GM04504 (cell line): ENCODE measurements around the gene VAV1.
"Not testable (repeated sequence)": the region's sequence is repeated elsewhere in the genome, so short reads cannot be mapped to it uniquely, and the experiment has no call there.

Source experiments
- DNase-seq: peaks from one replicate; pipeline ENCODE4 v3.0.0-alpha.2; 2012; ENCODE audit warnings: low read depth

The VAV1 gene

DNA sequence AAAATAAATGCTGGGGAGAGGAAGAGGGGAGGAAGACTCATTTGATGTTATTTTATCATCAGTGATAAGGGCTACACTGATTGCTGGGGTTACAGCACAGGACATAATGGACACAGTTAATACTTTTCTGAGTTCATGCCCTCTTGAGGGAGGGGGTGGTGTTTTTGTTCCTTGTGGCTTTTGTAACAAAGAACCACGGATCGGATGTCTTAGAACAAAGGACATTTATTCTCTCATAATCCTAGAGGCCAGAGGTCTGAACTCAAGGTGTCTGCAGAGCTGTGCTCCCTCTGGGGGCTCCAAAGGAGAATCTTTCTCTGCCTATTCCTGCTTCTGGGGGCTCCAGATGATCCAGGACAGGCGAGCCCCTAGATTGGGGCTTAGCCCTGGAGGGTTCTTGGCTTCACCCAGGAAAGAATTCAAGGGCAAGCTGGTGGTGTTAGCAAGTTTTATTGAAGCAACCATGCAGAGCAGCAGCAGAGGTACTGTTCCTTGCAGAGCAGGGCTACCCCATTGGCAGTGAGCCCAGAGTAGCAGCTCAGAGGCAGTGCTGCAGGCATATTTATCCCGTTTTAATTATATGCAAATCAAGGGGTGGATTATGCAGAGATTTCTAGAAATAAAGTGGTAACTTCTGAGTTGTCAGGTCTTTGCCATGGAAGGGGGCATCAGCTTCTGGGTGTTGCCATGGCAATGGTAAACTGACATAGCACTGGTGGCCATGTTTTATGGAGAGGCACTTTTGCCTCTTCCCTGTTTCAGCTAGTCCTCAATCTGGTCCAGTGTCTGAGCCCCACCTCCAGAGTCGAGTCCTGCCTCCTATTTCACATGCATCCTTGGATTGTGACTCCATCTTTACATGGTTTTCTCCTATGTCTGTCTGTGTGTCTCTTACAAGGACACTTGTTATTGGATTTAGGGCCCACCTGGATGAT, 18.0 kb downstream of the VAV1 start:
- DNase-seq, result no peak

DNA sequence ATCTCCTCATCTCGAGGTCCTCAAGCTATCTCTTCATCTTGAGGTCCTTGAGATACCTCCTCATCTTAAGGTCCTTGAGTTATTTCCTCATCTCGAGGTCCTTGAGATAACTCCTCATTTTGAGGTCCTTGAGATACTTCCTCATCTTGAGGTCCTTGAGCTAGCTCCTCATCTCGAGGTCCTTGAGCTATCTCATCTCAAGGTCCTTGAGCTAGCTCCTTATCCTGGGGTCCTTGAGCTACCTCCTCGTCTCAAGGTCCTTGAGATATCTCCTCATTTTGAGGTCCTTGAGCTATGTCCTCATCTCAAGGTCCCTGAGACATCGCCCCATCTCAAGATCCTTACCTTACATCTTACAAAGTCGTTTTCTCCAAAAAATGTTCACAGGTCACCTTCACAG, 18.7 kb downstream of the VAV1 start:
- no peak for DNase-seq

DNA sequence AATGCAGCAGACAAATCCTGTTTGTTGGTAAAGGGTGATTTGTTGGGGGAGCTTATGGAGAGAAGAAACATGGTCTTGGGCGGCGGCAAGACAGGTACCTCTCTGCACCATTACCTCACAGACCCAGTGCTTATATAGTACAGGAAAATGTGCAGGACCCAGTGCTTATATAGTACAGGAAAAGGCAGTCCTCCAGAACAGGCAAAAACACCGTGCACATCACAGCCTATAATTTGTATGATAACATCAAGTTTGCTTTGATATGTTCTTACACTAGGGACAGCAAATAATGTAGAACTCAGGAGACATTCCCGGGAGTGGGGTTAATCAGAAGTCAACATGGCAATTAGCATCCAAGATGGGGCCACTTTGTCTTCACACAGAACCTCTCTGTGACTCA, 20.9 kb downstream of the VAV1 start:
- DNase-seq, result no peak

DNA sequence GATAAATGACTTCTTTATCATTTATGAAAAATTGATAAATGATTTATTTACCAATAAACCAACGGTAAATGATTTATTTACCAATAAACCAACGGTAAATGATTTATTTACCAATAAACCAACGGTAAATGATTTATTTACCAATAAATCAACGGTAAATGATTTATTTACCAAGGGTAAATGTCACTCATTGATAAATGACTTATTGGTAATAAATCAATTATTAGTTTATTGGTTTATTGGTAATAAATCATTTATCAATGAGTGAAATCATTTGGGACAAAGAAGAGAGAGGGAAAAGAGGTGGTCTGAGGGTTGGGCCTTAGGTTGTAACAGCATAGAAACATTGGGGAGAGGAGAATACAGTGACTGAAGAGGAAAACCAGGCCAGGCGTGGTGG, 21.5 kb downstream of the VAV1 start:
- no peak for DNase-seq

DNA sequence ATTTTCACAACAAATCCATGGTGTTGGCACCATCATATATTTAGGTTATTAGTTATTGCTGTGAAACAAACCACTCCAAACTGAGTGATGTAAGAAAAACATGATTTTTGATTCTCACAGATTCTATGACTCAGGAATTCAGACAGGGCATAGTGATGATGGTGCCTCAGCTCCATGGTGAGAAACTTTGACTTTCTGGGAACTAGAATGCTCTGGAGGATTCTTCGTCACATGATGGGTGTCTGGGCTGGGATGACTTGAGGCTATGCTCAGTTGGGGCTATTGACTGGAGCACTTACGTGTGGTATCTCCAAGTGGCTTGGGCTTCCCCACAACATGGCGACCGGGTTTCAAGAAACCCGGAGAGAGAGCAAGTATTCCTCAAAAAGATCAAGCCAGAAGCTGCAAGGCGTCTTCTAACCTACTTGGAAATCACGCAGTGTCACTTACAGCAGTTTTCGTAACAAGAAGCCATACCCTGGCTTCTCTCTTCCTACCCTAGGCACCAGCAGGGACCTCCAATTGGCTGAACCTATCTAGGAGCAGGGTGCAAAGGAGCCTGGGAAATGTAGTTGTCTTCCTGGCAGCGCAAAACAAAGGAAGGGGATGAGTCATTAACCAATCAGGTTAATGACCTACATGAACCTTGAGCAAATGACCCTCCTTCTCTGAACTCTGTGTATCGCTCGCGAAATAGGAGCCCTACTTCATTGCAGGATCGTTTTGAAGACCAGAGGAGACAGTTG, 22.4 kb downstream of the VAV1 start:
- DNase-seq, result no peak

DNA sequence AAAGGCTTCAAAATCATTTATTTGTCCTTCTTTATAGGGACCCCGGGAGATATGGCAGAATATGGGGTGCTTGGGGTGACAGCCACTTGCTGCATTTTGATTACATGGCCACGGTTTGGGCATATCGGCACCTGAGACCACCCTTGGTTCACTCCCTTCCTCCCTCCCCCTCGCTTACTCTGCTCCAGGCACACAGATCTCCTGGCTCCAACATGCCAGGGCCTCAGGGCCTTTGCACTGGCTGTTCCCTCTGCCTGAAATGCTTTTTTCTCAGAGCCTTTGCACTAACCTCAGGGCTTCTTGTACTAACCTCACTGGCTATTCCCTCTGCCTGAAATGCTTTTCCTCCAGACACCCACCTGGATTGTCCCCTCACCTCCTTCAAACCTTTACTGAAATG, 23.8 kb downstream of the VAV1 start:
- no peak for DNase-seq

DNA sequence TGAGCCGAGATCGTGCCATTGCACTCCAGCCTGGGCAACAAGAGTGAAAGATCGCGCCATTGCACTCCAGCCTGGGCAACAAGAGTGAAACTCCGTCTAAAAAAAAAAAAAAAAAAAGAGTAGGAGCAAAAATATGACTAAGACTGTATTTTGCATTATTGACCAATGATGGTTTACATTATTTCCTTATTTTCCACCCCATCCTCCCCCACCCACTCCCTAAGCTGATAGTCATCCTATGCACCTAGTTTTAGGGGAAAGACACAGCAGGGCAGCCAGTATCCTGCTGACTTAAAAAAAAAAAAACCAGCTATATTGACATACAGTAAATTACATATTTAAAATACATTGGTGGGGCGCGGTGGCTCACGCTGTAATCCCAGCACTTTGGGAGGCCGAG, 25.1 kb downstream of the VAV1 start:
- no peak for DNase-seq

DNA sequence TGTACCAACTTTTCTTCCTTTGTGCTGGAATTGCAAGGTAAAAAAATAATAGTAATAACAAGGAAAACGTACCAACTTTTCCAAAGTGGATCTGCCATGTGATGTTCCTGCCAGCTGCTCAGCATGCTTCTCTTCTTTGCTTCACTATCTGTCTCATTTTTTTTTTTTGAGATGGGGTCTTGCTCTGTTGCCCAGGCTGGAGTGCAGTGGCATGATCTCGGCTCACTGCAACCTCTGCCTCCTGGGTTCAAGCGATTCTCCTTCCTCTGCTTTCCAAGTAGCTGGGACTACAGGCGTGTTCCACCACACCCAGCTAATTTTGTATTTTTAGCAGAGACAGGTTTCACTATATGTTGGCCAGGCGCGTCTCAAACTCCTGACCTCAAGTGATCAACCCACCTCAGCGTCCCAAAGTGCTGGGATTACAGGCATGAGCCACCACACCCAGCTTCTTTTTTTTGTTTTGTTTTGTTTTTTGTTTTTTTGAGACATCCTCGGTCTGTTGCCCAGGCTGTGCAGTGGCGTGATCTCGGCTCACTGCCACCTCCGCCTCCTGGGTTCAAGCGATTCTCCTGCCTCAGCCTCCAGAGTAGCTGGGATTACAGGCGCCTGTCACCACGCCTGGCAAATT, 27.8 kb downstream of the VAV1 start:
- not testable (repeated sequence) for DNase-seq

DNA sequence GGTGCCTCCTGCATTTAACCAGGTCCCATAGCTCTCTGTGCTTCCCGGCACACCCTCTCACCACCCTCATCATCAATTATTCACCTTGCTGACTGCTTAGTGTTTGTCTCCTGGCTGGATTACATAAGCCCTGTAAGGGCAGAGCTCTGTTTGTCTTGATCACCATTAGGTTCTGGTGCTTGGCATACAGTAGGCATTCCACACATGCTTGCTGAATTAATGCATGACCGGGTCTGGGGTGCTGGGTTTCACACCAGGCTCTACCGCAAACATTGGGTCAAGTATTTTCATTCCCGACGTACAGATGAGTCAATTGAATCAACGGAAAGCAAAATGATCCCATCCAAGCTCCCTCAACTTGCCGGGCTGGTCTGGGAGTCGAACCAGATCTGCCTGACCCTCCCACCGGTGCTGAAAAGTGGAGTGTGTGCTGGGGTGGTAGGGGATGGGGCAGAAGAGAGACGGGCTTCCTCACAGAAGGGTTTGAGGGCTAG, 28.5 kb downstream of the VAV1 start:
- DNase-seq, result peak; percentile 7

DNA sequence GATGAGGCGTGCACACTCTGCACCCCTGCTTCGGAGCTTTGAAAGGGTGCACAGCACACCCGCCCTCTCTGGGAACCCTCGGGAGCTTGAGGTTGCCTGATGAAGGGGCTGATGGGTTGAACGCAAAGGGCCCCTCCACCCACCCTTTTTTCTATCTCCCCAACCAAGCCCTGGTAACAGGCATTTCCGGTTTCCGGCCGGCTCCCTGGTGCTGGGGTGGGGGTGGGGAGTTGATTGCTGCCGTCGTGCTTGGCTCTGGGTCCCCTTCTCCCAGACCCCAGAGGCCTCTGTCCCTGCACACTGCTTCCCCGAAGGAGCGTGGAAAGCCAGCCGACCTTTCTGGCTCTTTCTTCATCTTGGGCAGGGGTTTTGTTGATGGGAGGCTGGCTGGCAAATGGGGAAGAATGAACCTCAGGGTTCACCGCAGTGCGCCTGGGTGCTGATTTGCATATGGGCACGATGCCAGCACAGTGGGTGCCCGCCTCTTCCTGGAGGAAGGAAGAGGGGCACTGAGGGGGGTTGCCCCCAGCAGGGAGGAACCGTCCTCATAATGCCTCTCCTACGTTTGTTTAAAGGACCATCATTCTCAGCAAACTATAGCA, 29.1 kb downstream of the VAV1 start:
- DNase-seq, result no peak

DNA sequence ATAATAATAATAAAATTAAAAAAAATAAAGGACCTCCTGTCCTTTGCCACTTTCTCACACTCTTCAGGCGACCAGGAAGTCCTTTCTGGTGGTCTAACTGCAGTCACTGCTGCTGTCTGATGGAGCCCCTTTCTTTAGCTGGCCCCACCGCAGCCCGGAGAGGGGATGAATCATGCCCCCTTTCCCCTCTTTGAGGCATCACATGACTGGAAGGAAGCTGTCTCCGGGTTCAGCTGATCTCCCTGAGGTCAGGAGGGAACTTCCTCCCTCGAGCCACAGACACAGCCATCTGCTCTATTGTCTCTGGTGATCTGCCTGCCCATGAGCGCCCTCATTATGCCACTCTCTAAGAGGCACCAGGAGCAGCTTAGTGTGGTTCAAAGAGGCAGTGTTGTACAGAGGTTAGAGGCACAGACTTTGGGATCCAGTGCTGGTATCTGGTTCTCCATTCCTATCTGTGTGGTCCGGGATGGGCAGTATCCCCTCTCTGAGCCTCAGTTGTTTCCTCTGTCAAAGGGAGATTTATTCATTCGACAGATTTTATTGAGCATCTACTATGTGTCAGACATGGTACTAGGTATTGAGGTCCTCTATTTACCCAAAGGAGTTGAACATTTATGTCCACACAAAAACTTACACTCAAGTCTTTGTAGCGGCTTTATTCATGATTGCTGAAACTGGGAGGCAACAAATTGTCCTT, 30.0 kb downstream of the VAV1 start:
- DNase-seq, result no peak

DNA sequence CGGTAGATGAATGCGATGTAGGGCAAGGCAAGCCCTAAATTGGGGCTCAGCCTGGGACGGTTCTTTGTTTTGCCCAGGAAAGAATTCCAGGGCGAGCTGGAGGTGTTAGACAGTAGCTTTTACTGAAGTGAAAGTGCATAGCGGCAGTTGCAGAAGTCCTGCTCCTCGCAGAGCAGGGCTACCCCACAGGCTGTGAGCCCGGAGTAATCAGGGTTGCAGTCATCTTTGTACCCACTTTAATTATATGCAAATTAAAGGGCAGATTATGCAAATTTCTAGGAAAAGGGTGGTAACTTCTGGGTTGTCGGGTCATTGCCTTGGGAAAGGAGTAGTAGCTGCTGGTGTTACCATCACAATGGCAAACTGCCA, 30.5 kb downstream of the VAV1 start:
- DNase-seq, result no peak

DNA sequence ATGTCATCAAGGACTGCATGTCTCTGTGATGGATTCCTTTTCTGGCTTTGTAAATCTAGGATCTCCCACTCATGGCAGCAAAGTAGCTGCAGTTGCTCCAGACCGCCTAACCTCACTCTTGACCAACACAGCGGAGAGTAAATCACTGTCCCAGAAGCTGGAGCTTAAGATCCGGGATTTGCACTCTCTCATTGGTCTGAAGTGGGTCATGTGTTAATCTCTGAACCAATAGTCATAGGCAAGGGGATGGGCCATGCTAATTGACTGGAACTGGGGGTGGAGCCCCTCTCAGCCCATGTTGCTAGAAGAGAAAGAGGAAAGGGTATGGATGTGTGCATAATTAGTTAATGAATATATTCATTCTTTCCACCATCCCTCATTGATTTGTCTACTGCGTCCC, 34.0 kb downstream of the VAV1 start:
- no peak for DNase-seq

DNA sequence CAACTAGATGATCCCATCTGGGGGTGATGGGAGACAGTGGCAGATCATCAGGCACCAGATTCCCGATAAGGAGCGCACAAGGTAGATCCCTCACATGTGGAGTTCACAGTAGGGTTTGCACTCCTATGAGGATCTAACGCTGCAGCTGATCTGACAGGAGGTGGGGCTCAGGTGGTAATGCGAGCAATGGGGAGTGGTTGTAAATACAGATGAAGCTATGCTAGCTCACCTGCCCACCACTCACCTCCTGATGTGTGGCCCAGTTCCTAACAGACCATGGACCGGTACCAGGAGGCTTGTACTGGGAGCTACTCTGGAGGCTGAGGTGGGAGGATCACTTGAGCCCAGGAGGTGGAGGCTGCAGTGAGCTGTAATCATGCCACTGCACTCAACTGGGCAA, 34.8 kb downstream of the VAV1 start:
- DNase-seq, result no peak

DNA sequence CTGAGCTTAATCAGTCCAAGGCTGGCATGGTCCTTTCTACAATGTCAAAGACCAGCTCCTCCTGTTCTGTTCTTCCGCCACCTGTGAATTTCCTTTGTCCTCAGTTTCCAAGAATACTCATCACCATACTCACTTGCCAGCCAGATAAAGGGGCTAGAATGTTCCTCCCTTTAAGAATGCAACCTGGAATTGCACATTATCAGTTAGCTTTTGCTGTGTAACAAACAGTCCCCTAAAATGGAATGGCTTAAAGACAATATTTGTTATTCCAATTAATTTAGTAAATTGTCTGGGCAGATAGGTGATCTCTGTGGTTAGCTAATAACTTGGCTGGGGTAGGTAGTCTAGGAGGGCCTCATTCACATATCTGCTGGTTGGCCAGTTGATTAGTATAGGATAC, 36.0 kb downstream of the VAV1 start:
- DNase-seq, result no peak

DNA sequence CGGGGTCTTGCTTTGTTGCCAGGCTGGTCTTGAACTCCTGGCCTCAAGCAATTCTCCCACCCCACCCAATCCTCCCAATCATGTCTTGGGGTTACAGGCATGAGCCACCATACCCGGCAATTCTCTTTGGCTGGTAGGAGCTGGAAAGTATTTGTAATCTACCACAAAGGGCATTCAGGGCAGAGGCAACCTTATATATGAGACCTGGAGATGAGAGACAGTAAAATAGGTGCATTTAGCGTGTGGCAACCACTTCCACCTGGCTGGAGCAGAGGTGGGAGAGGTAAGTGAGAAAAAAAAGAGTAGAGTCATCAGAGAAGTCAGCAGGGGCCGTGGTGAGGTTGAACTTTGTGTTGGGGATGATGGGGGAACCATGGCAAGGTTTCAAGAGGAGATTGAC, 36.8 kb downstream of the VAV1 start:
- DNase-seq, result no peak

DNA sequence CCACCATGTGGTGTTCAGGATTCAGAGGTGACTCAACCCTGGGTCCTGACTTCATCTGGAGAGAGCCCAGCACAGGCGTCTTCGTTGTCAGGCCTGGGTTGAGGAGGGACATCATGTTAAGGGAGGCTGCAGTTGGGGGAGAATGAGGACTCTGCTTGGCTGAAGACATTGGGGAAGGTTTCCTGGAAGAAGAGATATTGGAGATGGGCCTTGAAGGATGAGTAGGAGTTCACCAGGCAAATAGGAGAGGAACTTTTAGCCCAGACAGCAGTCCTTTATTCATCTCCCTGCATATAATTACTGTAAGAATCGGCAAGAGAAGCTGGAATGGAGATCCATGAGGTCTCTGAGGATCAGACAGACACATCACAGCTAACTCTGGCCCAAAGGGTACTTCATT, 38.9 kb downstream of the VAV1 start:
- no peak for DNase-seq

DNA sequence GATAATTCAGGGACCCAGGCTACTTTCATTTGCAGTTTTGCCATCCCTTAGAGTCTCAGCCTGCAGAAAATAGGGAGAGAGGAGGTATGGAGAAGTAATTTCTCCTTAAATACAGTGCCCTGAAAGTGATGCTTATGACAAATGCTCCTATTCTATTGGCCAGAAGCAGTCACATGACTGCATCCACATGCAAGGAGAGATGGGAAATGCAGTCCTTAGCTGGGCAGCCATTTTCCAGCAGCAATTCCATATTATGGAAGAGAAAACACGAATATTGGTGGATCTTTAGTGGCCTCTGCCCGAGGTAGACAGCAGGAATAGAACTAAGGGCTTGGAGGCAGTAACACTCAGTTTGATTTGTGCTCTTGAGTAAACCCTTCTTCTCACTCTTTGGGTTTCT, 39.4 kb downstream of the VAV1 start:
- peak; percentile 7 for DNase-seq

DNA sequence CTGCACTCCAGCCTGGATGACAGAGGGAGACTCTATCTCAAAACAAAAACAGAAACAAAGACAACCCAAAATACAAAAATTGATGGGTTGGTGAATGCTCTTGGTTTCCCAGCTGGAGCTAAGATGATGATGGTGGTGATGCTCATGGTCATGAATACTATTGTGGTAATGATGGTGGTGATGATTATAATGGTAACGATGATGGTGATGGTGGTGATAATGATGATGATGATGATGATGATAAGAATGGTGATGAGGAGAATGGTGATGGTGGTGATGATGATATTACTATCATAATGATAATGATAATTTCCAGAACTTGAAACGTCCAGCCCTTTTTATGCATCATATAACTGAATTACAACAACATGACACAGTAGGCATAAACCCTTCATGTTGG, 40.1 kb downstream of the VAV1 start:
- DNase-seq, result no peak

DNA sequence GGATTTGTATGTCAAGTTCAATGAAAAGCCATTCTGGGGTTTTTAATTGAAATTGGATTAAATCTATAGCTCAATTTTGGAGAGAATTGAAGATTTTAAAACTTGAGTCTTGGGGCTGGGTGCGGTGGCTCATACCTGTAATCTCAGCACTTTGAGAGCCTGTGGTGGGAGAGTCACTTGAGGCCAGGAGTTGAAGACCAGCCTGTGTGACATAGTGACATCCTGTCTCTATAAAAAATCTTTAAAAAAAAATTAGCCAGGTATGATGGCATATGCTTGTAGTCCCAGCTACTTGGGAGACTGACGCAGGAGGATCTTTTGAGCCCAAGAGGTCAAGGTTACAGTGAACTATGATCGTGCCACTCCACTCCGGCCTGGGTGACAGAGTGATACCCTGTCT, 41.2 kb downstream of the VAV1 start:
- DNase-seq, result no peak

DNA sequence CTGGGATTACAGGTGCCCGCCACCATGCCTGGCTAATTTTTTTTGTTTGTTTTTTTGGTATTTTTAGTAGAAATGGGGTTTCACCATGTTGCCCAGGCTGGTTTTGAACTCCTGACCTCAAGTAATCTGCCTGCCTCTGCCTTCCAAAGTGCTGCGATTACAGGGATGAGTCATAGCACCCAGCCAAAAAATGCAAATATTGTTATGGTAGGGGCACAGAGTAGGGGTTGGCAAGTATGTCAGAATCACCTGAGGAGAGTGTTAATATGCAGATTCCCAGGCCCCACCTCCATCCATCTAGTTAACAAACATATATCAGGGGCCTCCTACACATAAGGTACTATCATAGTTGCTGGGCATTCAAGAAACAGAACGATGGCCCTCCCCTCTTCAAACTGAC, 44.7 kb downstream of the VAV1 start:
- no peak for DNase-seq

DNA sequence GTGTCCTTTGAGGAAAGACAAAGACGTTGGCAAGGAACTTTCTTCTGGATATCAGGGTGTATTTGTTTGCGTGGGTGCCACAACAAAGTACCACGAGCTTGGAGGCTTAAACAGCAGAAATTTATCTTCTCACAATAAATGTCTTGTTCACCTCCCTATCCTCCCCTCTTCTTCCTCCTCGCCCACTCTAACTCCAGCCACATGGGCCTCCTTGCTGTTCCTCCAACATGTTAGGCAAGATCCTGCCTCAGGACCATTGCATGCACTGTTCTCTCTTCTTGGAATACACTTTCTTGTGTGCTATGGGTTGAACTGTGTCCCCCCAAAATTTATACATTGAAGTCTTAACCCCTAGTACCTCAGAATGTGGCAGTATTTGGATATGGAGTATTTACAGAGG, 45.7 kb downstream of the VAV1 start:
- DNase-seq, result no peak
